ENCODE results near the gene HLCS.

- TF ChIP-seq ZBTB7A (tag by site-specific recombination; IDR thresholded peaks at IDR 0.05; ENCODE audit: low read depth) (no peak), CTCF (tag by site-specific recombination; IDR thresholded peaks at IDR 0.05) (no peak), ZNF423 (tag by site-specific recombination; IDR thresholded peaks at IDR 0.05) (no peak), ZNF280D (tag by site-specific recombination; IDR thresholded peaks at IDR 0.05) (no peak), ZNF830 (tag by site-specific recombination; IDR thresholded peaks at IDR 0.05; ENCODE audit: low read depth) (no peak)
Observed at GRCh38 chr21:36729310-36729970, 237.0 kb downstream of the HLCS start.
